CD8-positive, alpha-beta memory T cell (primary cell): ENCODE results near the gene LGALS7. TPM values are rescaled to one million over a fixed set of nuclear protein-coding genes. Genes with fewer than 3 reads are reported as not detected.

Source experiments
- CTCF ChIA-PET: fragments of 350-600 bp; sonication (Branson Sonifier 250); formaldehyde crosslinking; loops from one replicate; lab custom pipeline; 2021; ENCODE audit warnings: antibody characterized with exemption; lab: Charles Lee
- POLR2A ChIA-PET: fragments of 350-600 bp; sonication (Branson Sonifier 250); formaldehyde crosslinking; loops from one replicate; lab custom pipeline; 2021; ENCODE audit warnings: antibody characterized with exemption; lab: Charles Lee
- DNase-seq, 5 donors: peaks; one replicate each; pipeline versions ENCODE4 v3.0.0 to v3.0.0-alpha.2; 2020 to 2022; ENCODE audit warnings: mixed read lengths in 1 of 5
- H3K27ac ChIP-seq: one replicate; pipeline ENCODE4 v1.7.0; 2013; ENCODE audit warnings: low read depth, mild to moderate bottlenecking, low read length, moderate library complexity
- H3K27me3 ChIP-seq: 2 replicates; pipeline ENCODE4 v1.7.0; 2013; ENCODE audit warnings: low read length, mild to moderate bottlenecking; ENCODE audit not compliant: insufficient read depth, poor library complexity, severe bottlenecking
- H3K36me3 ChIP-seq: 2 replicates; pipeline ENCODE4 v1.7.0; 2013; ENCODE audit warnings: mild to moderate bottlenecking, low read length, moderate library complexity; ENCODE audit not compliant: insufficient read depth
- H3K4me1 ChIP-seq: 2 replicates; pipeline ENCODE4 v1.7.0; 2013; ENCODE audit warnings: mild to moderate bottlenecking, low read length, moderate library complexity; ENCODE audit not compliant: insufficient read depth
- H3K4me3 ChIP-seq: 2 replicates; pipeline ENCODE4 v1.7.0; 2013; ENCODE audit warnings: mild to moderate bottlenecking, low read length
- H3K9me3 ChIP-seq: 2 replicates; pipeline ENCODE4 v1.7.0; 2013; ENCODE audit warnings: mild to moderate bottlenecking, low read length
- H3K27ac Mint-ChIP-seq, 8 donors: one replicate each; pipeline ENCODE4 v1.8.0; 2020 to 2021; ENCODE audit warnings: mixed read lengths in 8 of 8, mild to moderate bottlenecking in 6 of 8, inconsistent platforms in 3 of 8, moderate library complexity in 3 of 8
- H3K27me3 Mint-ChIP-seq, 2 donors: one replicate each; pipeline ENCODE4 v1.8.0; 2020 to 2021; ENCODE audit warnings: mixed read lengths in 2 of 2, mild to moderate bottlenecking in 1 of 2, moderate library complexity in 1 of 2
- H3K36me3 Mint-ChIP-seq, 3 donors: one replicate each; pipeline ENCODE4 v1.8.0; 2020 to 2021; ENCODE audit warnings: mixed read lengths in 3 of 3, inconsistent platforms in 1 of 3, mild to moderate bottlenecking in 1 of 3
- H3K4me1 Mint-ChIP-seq, 3 donors: one replicate each; pipeline ENCODE4 v1.8.0; 2020 to 2021; ENCODE audit warnings: mixed read lengths in 3 of 3, inconsistent platforms in 1 of 3, mild to moderate bottlenecking in 1 of 3
- H3K4me3 Mint-ChIP-seq, 7 donors: one replicate each; pipeline ENCODE4 v1.8.0; 2020 to 2021; ENCODE audit warnings: mixed read lengths in 7 of 7, mild to moderate bottlenecking in 6 of 7, moderate library complexity in 4 of 7, inconsistent platforms in 2 of 7
- H3K9me3 Mint-ChIP-seq, 5 donors: one replicate each; pipeline ENCODE4 v1.8.0; 2020 to 2022; ENCODE audit warnings: mixed read lengths in 5 of 5, mild to moderate bottlenecking in 3 of 5, moderate library complexity in 2 of 5, inconsistent platforms in 1 of 5
- polyA plus RNA-seq: library from polyadenylated mRNA; unstranded; fragments of 300-500 nt; fragmentation: Illumina TruSeq; gene quantifications from one replicate; pipeline ENCODE4 v1.2.3, GENCODE V29; 2021
- total RNA-seq, 2 experiments: library from RNA; stranded (reverse); gene quantifications; one replicate each; pipeline ENCODE4 v1.2.3, GENCODE V29; 2021

LGALS7 gene
- total and polyA plus RNA-seq, 3 experiments from 2014 or later, result not detected

- H3K36me3 Mint-ChIP-seq, result peaks cover 0 to 22% (median 6%) of the 10 kb centered on the region in 3 donors
- H3K27me3 Mint-ChIP-seq, result peaks cover 0 to 4% of the 10 kb centered on the region in 2 donors
- H3K9me3 Mint-ChIP-seq, result peaks cover 0 to 1% (median 0%) of the 10 kb centered on the region in 5 donors
Measured at GRCh38 chr19:38734426-38735256, 38.7 kb downstream of the LGALS7 start.

GRCh38 chr19:38734176-38734425, 39.2 kb downstream of the LGALS7 start:
- Histone ChIP-seq H3K4me3 (peak overlapping the region; percentile 56), H3K27me3 (no peaks in the 10 kb centered on the region), H3K4me1 (peaks cover 22% of the 10 kb centered on the region), H3K36me3 (no peaks in the 10 kb centered on the region), H3K9me3 (no peaks in the 10 kb centered on the region), H3K27ac (peak overlapping the region; percentile 54)
- no peak for DNase-seq
- H3K27me3 Mint-ChIP-seq, result peaks cover 0 to 4% of the 10 kb centered on the region in 2 donors
- H3K27ac Mint-ChIP-seq, result peak overlapping the region; percentile 86 to 97 (median 88)
- CTCF ChIA-PET, result interaction anchor here (1.2 to 3.0 kb wide), 6 partner anchors 36 to 388 kb away, joined by 3 to 16 read pairs (median 10); partner anchors contain the start of genes FAM98C, MRPS12 and SARS2
- POLR2A ChIA-PET, result interaction anchor here (1.0 to 2.1 kb wide), 8 partner anchors 36 to 196 kb away, joined by 3 to 6 read pairs (median 5); partner anchors contain the start of genes ACTN4, MRPS12, RINL and SARS2
- H3K9me3 Mint-ChIP-seq, result peaks cover 0 to 1% (median 0%) of the 10 kb centered on the region in 5 donors
- H3K4me1 Mint-ChIP-seq, result peaks cover 35 to 70% (median 37%) of the 10 kb centered on the region in 3 donors
- peaks cover 0 to 27% (median 6%) of the 10 kb centered on the region in 3 donors for H3K36me3 Mint-ChIP-seq
- H3K4me3 Mint-ChIP-seq, result peak overlapping the region; percentile 83 to 91 (median 88)

More at GRCh38 chr19:38734426-38735256, 38.7 kb downstream of the LGALS7 start:
- ChIA-PET POLR2A (interaction anchor here (0.5 to 2.1 kb wide), 12 partner anchors 27 to 196 kb away, joined by 3 to 7 read pairs (median 4); partner anchors contain the start of genes ACTN4, MRPS12, RINL and SARS2), CTCF (interaction anchor here (0.7 to 3.0 kb wide), 8 partner anchors 35 to 388 kb away, joined by 3 to 16 read pairs (median 6); partner anchors contain the start of genes ECH1, FAM98C, MRPS12 and NFKBIB)
- Histone ChIP-seq H3K27ac (peak overlapping the region; percentile 54), H3K9me3 (no peaks in the 10 kb centered on the region), H3K4me1 (peaks cover 25% of the 10 kb centered on the region), H3K27me3 (no peaks in the 10 kb centered on the region), H3K4me3 (peak overlapping the region; percentile 56), H3K36me3 (no peaks in the 10 kb centered on the region)
- Mint-ChIP-seq H3K4me3 (peak overlapping the region; percentile 83 to 91 (median 88)), H3K4me1 (peaks cover 39 to 73% (median 40%) of the 10 kb centered on the region in 3 donors), H3K27ac (peak overlapping the region; percentile 86 to 97 (median 88))
- DNase-seq, result peak in 4 of 5 donors; percentile 29 to 64 (median 42)

GRCh38 chr19:38733493-38734175, 39.7 kb downstream of the LGALS7 start:
- no peak for DNase-seq
- CTCF ChIA-PET, result interaction anchor here (0.5 to 3.0 kb wide), 8 partner anchors 35 to 389 kb away, joined by 3 to 16 read pairs (median 7); partner anchors contain the start of genes FAM98C, MRPS12 and SARS2
- POLR2A ChIA-PET, result interaction anchor here (1.0 to 2.1 kb wide), 7 partner anchors 36 to 197 kb away, joined by 4 to 6 read pairs (median 5); partner anchors contain the start of genes MRPS12 and SARS2
- Mint-ChIP-seq H3K4me3 (peak overlapping the region; percentile 83 to 91 (median 88)), H3K36me3 (peaks cover 0 to 31% (median 6%) of the 10 kb centered on the region in 3 donors), H3K27ac (peak overlapping the region; percentile 86 to 97 (median 88)), H3K27me3 (peaks cover 0 to 4% of the 10 kb centered on the region in 2 donors), H3K4me1 (peaks cover 30 to 65% (median 34%) of the 10 kb centered on the region in 3 donors), H3K9me3 (peaks cover 0 to 1% (median 0%) of the 10 kb centered on the region in 5 donors)
- Histone ChIP-seq H3K9me3 (no peaks in the 10 kb centered on the region), H3K27me3 (no peaks in the 10 kb centered on the region), H3K27ac (peak overlapping the region; percentile 54), H3K4me1 (peaks cover 22% of the 10 kb centered on the region), H3K36me3 (no peaks in the 10 kb centered on the region), H3K4me3 (peak overlapping the region; percentile 56)

GRCh38 chr19:38733241-38733492, 40.1 kb downstream of the LGALS7 start:
- Histone ChIP-seq H3K27me3 (no peaks in the 10 kb centered on the region), H3K27ac (no peak overlapping the region), H3K4me1 (peaks cover 22% of the 10 kb centered on the region), H3K4me3 (no peak overlapping the region), H3K9me3 (no peaks in the 10 kb centered on the region), H3K36me3 (no peaks in the 10 kb centered on the region)
- ChIA-PET POLR2A (interaction anchor here (1.3 to 2.1 kb wide), 2 partner anchors 137 to 198 kb away, joined by 4 to 6 read pairs; partner anchors contain the start of genes MRPS12 and SARS2), CTCF (interaction anchor here (0.5 to 3.0 kb wide), 7 partner anchors 35 to 330 kb away, joined by 3 to 16 read pairs (median 5); partner anchors contain the start of genes FAM98C, MRPS12 and SARS2)
- Mint-ChIP-seq H3K4me3 (peak overlapping the region in 3 of 7 donors; percentile 16 to 84 (median 83)), H3K9me3 (peaks cover 0 to 1% (median 0%) of the 10 kb centered on the region in 5 donors), H3K4me1 (peaks cover 27 to 63% (median 32%) of the 10 kb centered on the region in 3 donors), H3K27ac (peak overlapping the region; percentile 76 to 97 (median 88)), H3K36me3 (peaks cover 0 to 33% (median 6%) of the 10 kb centered on the region in 3 donors), H3K27me3 (peaks cover 0 to 4% of the 10 kb centered on the region in 2 donors)
- DNase-seq, result no peak

- Mint-ChIP-seq H3K4me3 (peak overlapping the region in 2 of 7 donors; percentile 17 to 57), H3K9me3 (peaks cover 0 to 1% (median 0%) of the 10 kb centered on the region in 5 donors), H3K27ac (peak overlapping the region in 7 of 8 donors; percentile 21 to 97 (median 88)), H3K36me3 (peaks cover 0 to 46% (median 6%) of the 10 kb centered on the region in 3 donors), H3K27me3 (peaks cover 0 to 4% of the 10 kb centered on the region in 2 donors), H3K4me1 (peaks cover 22 to 59% (median 31%) of the 10 kb centered on the region in 3 donors)
- Histone ChIP-seq H3K27ac (no peak overlapping the region), H3K9me3 (no peaks in the 10 kb centered on the region), H3K4me3 (no peak overlapping the region), H3K27me3 (no peaks in the 10 kb centered on the region), H3K4me1 (peaks cover 22% of the 10 kb centered on the region), H3K36me3 (no peaks in the 10 kb centered on the region)
- ChIA-PET CTCF (interaction anchor here (0.8 to 3.0 kb wide), 2 partner anchors 38 to 199 kb away, joined by 3 to 16 read pairs; partner anchors contain the start of genes MRPS12 and SARS2), POLR2A (no interaction called here)
- no peak for DNase-seq
Measured at GRCh38 chr19:38731654-38732301, 41.5 kb downstream of the LGALS7 start.

- H3K4me1 Mint-ChIP-seq, result peaks cover 30 to 63% (median 37%) of the 10 kb centered on the region in 3 donors
- no peak overlapping the region for H3K27ac ChIP-seq
- no peaks in the 10 kb centered on the region for H3K27me3 ChIP-seq
- H3K36me3 ChIP-seq, result no peaks in the 10 kb centered on the region
- H3K9me3 Mint-ChIP-seq, result peaks cover 0 to 1% (median 0%) of the 10 kb centered on the region in 5 donors
- no peaks in the 10 kb centered on the region for H3K9me3 ChIP-seq
- H3K27ac Mint-ChIP-seq, result peak overlapping the region in 5 of 8 donors; percentile 33 to 97 (median 81)
- peak overlapping the region in 1 of 7 donors; percentile 17 for H3K4me3 Mint-ChIP-seq
- H3K4me3 ChIP-seq, result no peak overlapping the region
- ChIA-PET CTCF (interaction anchor here (0.7 to 1.4 kb wide), 5 partner anchors 14 to 200 kb away, joined by 3 to 6 read pairs (median 4); partner anchors contain the start of genes ECH1, MRPS12 and SARS2), POLR2A (interaction anchor here (1.3 kb wide), 1 partner anchor 199 kb away, joined by 3 read pairs; the partner anchor contains the start of genes MRPS12 and SARS2)
- no peak for DNase-seq
- H3K4me1 ChIP-seq, result peaks cover 22% of the 10 kb centered on the region
- H3K27me3 Mint-ChIP-seq, result peaks cover 0 to 4% of the 10 kb centered on the region in 2 donors
- peaks cover 0 to 54% (median 6%) of the 10 kb centered on the region in 3 donors for H3K36me3 Mint-ChIP-seq
Measured at GRCh38 chr19:38730731-38731589, 42.4 kb downstream of the LGALS7 start.
